Smooth muscle cell (in vitro differentiated cells): Measurements from ENCODE around the gene SKOR1. TPM values are rescaled to one million over a fixed set of nuclear protein-coding genes. Genes with fewer than 3 reads are reported as not detected.
A peak's percentile ranks its signal among the peaks of the same experiment; 100 is the strongest.

Source experiments
- DNase-seq: peaks from one replicate; lab custom pipeline; 2025; ENCODE audit not compliant: unreplicated experiment; lab: John Stamatoyannopoulos, UW
- H2AFZ ChIP-seq: fragments of 200-600 bp; sonication (generic); 2 replicates; pipeline ENCODE4 v1.6.0; 2016; ENCODE audit warnings: antibody characterized with exemption, low read depth, mild to moderate bottlenecking
- H3F3A ChIP-seq: fragments of 200-600 bp; sonication (generic); 2 replicates; pipeline ENCODE4 v1.6.0; 2017; ENCODE audit warnings: antibody characterized with exemption, low read depth
- H3K27ac ChIP-seq: fragments of 200-600 bp; sonication (generic); 2 replicates; pipeline ENCODE4 v1.5.1; 2016; ENCODE audit warnings: low read depth, mild to moderate bottlenecking
- H3K27me3 ChIP-seq: fragments of 200-600 bp; sonication (generic); 2 replicates; pipeline ENCODE4 v1.6.1; 2016; ENCODE audit warnings: low read depth, mild to moderate bottlenecking
- H3K36me3 ChIP-seq: fragments of 200-600 bp; sonication (generic); 2 replicates; pipeline ENCODE4 v1.5.1; 2016; ENCODE audit warnings: low read depth
- H3K4me1 ChIP-seq: fragments of 200-600 bp; sonication (generic); 2 replicates; pipeline ENCODE4 v1.5.1; 2016; ENCODE audit warnings: low read depth
- H3K4me2 ChIP-seq: fragments of 200-600 bp; sonication (generic); 2 replicates; pipeline ENCODE4 v1.6.0; 2016; ENCODE audit warnings: mild to moderate bottlenecking
- H3K4me3 ChIP-seq: fragments of 200-600 bp; sonication (generic); 2 replicates; pipeline ENCODE4 v1.5.1; 2016; ENCODE audit warnings: mild to moderate bottlenecking
- H3K79me2 ChIP-seq: fragments of 200-600 bp; sonication (generic); 2 replicates; pipeline ENCODE4 v1.6.0; 2016; ENCODE audit warnings: low read depth, mild to moderate bottlenecking
- H3K9ac ChIP-seq: fragments of 200-600 bp; sonication (generic); 2 replicates; pipeline ENCODE4 v1.6.0; 2016; ENCODE audit warnings: low read depth
- H3K9me3 ChIP-seq: fragments of 200-600 bp; sonication (generic); replicated peaks from 2 replicates; pipeline ENCODE4 v1.5.1; 2016; ENCODE audit warnings: low read depth
- H4K20me1 ChIP-seq: fragments of 200-600 bp; sonication (generic); 2 replicates; pipeline ENCODE4 v1.6.0; 2016; ENCODE audit warnings: low read depth
- CTCF ChIP-seq: fragments of 200-600 bp; sonication (generic); IDR thresholded peaks from 2 replicates; pipeline ENCODE4 v1.5.1; 2017; ENCODE audit warnings: borderline replicate concordance, mild to moderate bottlenecking, antibody characterized with exemption; ENCODE audit not compliant: insufficient read depth, poor library complexity, severe bottlenecking
- WGBS: methylation state at CpG from one replicate; pipeline ENCODE4 v1.1.7; 2016; ENCODE audit warnings: low lambda C conversion rate; 5-methylcytosine and 5-hydroxymethylcytosine counted together
- polyA plus RNA-seq: library from polyadenylated mRNA; unstranded; fragments of >200 nt; fragmentation: Nextera tagmentation; extraction: Ambion mirVana; gene quantifications from 2 replicates; pipeline ENCODE4 v1.2.1, GENCODE V29; 2016
- total RNA-seq: library from RNA; depleted of rRNA; stranded (reverse); fragments of >200 nt; gene quantifications from 2 replicates; pipeline ENCODE4 v1.2.3, GENCODE V29; 2014

Gene SKOR1
- total and polyA plus RNA-seq, 2 experiments from 2014 or later: 0.04 to 0.21 TPM

- Histone ChIP-seq H2AFZ (no peak overlapping the region), H3K79me2 (no peaks in the 10 kb centered on the region), H3K4me2 (no peak overlapping the region), H3F3A (no peaks in the 10 kb centered on the region), H4K20me1 (no peaks in the 10 kb centered on the region), H3K27ac (no peak overlapping the region), H3K9me3 (no peaks in the 10 kb centered on the region), H3K9ac (no peak overlapping the region), H3K36me3 (no peaks in the 10 kb centered on the region), H3K4me3 (no peak overlapping the region), H3K4me1 (no peaks in the 10 kb centered on the region), H3K27me3 (peaks cover 99% of the 10 kb centered on the region)
- 7% methylated on average over 43 of the region's 43 CpGs for WGBS
- TF ChIP-seq CTCF: no peak
- no peak for DNase-seq
These were observed 3.4 kb upstream of the SKOR1 start for GRCh38 chr15:67821784-67822440.

- Histone ChIP-seq H3K9me3 (no peaks in the 10 kb centered on the region), H3K79me2 (no peaks in the 10 kb centered on the region), H3K36me3 (no peaks in the 10 kb centered on the region), H3K27ac (no peak overlapping the region), H3F3A (no peaks in the 10 kb centered on the region), H3K4me1 (no peaks in the 10 kb centered on the region), H4K20me1 (no peaks in the 10 kb centered on the region), H3K9ac (no peak overlapping the region), H3K4me2 (no peak overlapping the region), H2AFZ (no peak overlapping the region), H3K27me3 (peaks cover 99% of the 10 kb centered on the region), H3K4me3 (no peak overlapping the region)
- no peak for TF ChIP-seq CTCF
- DNase-seq: no peak
- WGBS: 11% methylated on average over 26 of the region's 46 CpGs
These were observed 2.6 kb upstream of the SKOR1 start for GRCh38 chr15:67822537-67823313.

GRCh38 chr15:67823314-67824196, 1.8 kb upstream of the SKOR1 start:
- no peaks in the 10 kb centered on the region for H3K36me3 ChIP-seq
- H3K4me1 ChIP-seq: peaks cover 5% of the 10 kb centered on the region
- H3K4me3 ChIP-seq: no peak overlapping the region
- peak overlapping the region; percentile 48 for H3K4me2 ChIP-seq
- no peaks in the 10 kb centered on the region for H4K20me1 ChIP-seq
- H3K79me2 ChIP-seq: no peaks in the 10 kb centered on the region
- H3F3A ChIP-seq: no peaks in the 10 kb centered on the region
- H3K27me3 ChIP-seq: peaks cover 99% of the 10 kb centered on the region
- no peak overlapping the region for H2AFZ ChIP-seq
- TF ChIP-seq CTCF: no peak
- H3K27ac ChIP-seq: no peak overlapping the region
- no peaks in the 10 kb centered on the region for H3K9me3 ChIP-seq
- no peak for DNase-seq
- WGBS: 9% methylated on average over 41 of the region's 94 CpGs
- H3K9ac ChIP-seq: no peak overlapping the region
